Astrocyte (in vitro differentiated cells and primary cell): ENCODE results near the gene RNF157.

Source experiments
- EZH2 ChIP-seq: IDR thresholded peaks from 2 replicates; pipeline ENCODE4 v1.6.1; 2012; ENCODE audit warnings: mild to moderate bottlenecking, low read length, inconsistent platforms; ENCODE audit not compliant: insufficient read depth
- TF ChIP-seq, protein P1 (sequence below): IDR thresholded peaks from 2 replicates; pipeline ENCODE4 v1.5.1; 2011; ENCODE audit warnings: low read depth, mild to moderate bottlenecking, inconsistent platforms, low read length, moderate library complexity; ENCODE audit not compliant: insufficient read depth

GRCh38 chr17:76233588-76234353 lies 6.5 kb downstream of the RNF157 start:
- no peak for TF ChIP-seq EZH2
- TF ChIP-seq, protein P1, sequence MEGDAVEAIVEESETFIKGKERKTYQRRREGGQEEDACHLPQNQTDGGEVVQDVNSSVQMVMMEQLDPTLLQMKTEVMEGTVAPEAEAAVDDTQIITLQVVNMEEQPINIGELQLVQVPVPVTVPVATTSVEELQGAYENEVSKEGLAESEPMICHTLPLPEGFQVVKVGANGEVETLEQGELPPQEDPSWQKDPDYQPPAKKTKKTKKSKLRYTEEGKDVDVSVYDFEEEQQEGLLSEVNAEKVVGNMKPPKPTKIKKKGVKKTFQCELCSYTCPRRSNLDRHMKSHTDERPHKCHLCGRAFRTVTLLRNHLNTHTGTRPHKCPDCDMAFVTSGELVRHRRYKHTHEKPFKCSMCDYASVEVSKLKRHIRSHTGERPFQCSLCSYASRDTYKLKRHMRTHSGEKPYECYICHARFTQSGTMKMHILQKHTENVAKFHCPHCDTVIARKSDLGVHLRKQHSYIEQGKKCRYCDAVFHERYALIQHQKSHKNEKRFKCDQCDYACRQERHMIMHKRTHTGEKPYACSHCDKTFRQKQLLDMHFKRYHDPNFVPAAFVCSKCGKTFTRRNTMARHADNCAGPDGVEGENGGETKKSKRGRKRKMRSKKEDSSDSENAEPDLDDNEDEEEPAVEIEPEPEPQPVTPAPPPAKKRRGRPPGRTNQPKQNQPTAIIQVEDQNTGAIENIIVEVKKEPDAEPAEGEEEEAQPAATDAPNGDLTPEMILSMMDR = no peak
